ENCODE data around the gene AMDHD2. TPM values are rescaled to one million over a fixed set of nuclear protein-coding genes. Genes with fewer than 3 reads are reported as not detected.

The AMDHD2 gene
- total and polyA plus RNA-seq, 2 of the 8 experiments (the other 6 are each of a cell fraction or from before 2014, with no cell fraction given), result 43.0 to 54.6 TPM

GRCh38 chr16:2514333-2515179 is 5.6 kb upstream of the AMDHD2 start:
- H4K20me1 ChIP-seq (replicated peaks in 1 of 2; ENCODE audit: control insufficient read depth in 1 of 2, insufficient read depth in 2 of 2, low read length in 2 of 2), result peaks cover 30 to 38% of the 10 kb centered on the region in 2 experiments
- peaks cover 8% of the 10 kb centered on the region; the same call in 1 of the 2 replicates for H3K23me2 ChIP-seq (ENCODE audit: low read depth, low read length)
- FAIRE-seq, result no peak
- no peak overlapping the region for H2BK15ac ChIP-seq (ENCODE audit: low read length)
- H3K4me3 ChIP-seq (ENCODE audit: extremely low read depth in 1 of 4, insufficient read depth in 2 of 4, low read depth in 3 of 4, low read length in 4 of 4), result peak overlapping the region; percentile 77 to 99 (median 84)
- peak overlapping the region; percentile 50 for H3K56ac ChIP-seq (replicated peaks; ENCODE audit: insufficient read length, low read depth, low read length)
- H3K4me1 ChIP-seq (replicated peaks in 1 of 4; ENCODE audit: control insufficient read depth in 3 of 4, insufficient read depth in 4 of 4, low read length in 3 of 4), result peaks cover 4 to 37% (median 22%) of the 10 kb centered on the region in 4 experiments
- H3K14ac ChIP-seq (ENCODE audit: insufficient read length), result no peak overlapping the region
- no peak overlapping the region for H3K18ac ChIP-seq (ENCODE audit: extremely low read depth, low read length)
- no peak overlapping the region for H2AK5ac ChIP-seq (ENCODE audit: low read depth, low read length)
- H2BK5ac ChIP-seq (ENCODE audit: low read depth, low read length), result 0 out of 2 replicates have a peak overlapping the region, but pooled peaks have one; percentile 44
- no peak overlapping the region for H2BK20ac ChIP-seq (ENCODE audit: low read length)
- no peak for DNase-seq (ENCODE audit: low read depth in 1 of 2, low spot score in 2 of 2)
- H2BK120ac ChIP-seq (replicated peaks; ENCODE audit: low read depth, low read length), result no peak overlapping the region
- H4K91ac ChIP-seq (replicated peaks; ENCODE audit: insufficient read length, low read length), result no peak overlapping the region
- H3K4me2 ChIP-seq (ENCODE audit: insufficient read depth in 1 of 2, low read depth in 2 of 2, low read length in 2 of 2), result peak overlapping the region; percentile 85 to 90
- H3K27me3 ChIP-seq (replicated peaks in 1 of 4; ENCODE audit: control insufficient read depth in 3 of 4, extremely low read depth in 1 of 4, insufficient read depth in 3 of 4, low read length in 3 of 4), result peaks cover 0 to 3% (median 0%) of the 10 kb centered on the region in 4 experiments; a peak in 2 of 7 replicates
- H3K27ac ChIP-seq (ENCODE audit: low read depth, low read length), result peak overlapping the region; percentile 99; the same call in 1 of the 2 replicates
- no peak overlapping the region for H2AFZ ChIP-seq (ENCODE audit: low read length)
- peak overlapping the region; percentile 98; the same call in 1 of the 2 replicates for H4K8ac ChIP-seq (ENCODE audit: extremely low read depth, insufficient read depth, low read length)
- WGBS, 2 experiments (ENCODE audit: extremely low coverage in 1 of 2, insufficient coverage in 1 of 2, insufficient read length in 1 of 2, insufficient replicate concordance in 2 of 2, low coverage in 1 of 2, low lambda C conversion rate in 2 of 2, missing lambda C conversion rate in 1 of 2), result 12% methylated on average over 13 of the region's 63 CpGs; no CpG with 5 or more reads in 1 of the 2 experiments
- H3K79me2 ChIP-seq (ENCODE audit: control insufficient read depth in 1 of 2, insufficient read depth in 2 of 2, low read length in 2 of 2), result peaks cover 26 to 53% of the 10 kb centered on the region in 2 experiments
- ChIA-PET POLR2A (ENCODE audit: partially characterized antibody) (interaction anchor here (0.5 to 5.6 kb wide), 15 partner anchors 9 to 363 kb away, joined by 3 to 44 read pairs (median 4); partner anchors contain the start of gene CEMP1), CTCF (ENCODE audit: partially characterized antibody) (interaction anchor here (0.6 to 1.4 kb wide), 2 partner anchors 92 to 167 kb away, joined by 3 to 4 read pairs; no protein-coding TSS in a partner anchor)
- peak overlapping the region; percentile 27; the same call in 1 of the 2 replicates for H2BK12ac ChIP-seq (ENCODE audit: low read depth, low read length)
- H3K9ac ChIP-seq (replicated peaks in 1 of 4; ENCODE audit: extremely low read depth in 1 of 4, low read depth in 3 of 4, low read length in 3 of 4), result peak overlapping the region; percentile 89 to 97 (median 92)
- H3K36me3 ChIP-seq (ENCODE audit: control insufficient read depth in 2 of 4, insufficient read depth in 4 of 4, low read length in 3 of 4), result no peaks in the 10 kb centered on the region; a peak in 1 of 8 replicates
- no peak overlapping the region for H3K23ac ChIP-seq (ENCODE audit: insufficient read length)
- peaks cover 24% of the 10 kb centered on the region for H3K79me1 ChIP-seq (ENCODE audit: low read depth, low read length)
- no peak overlapping the region for H3K4ac ChIP-seq (replicated peaks; ENCODE audit: insufficient read length, low read depth, low read length)
- H4K5ac ChIP-seq (ENCODE audit: insufficient read length, low read depth, low read length), result no peak overlapping the region
- H3K9me3 ChIP-seq (ENCODE audit: insufficient read depth in 2 of 2, low read depth in 1 of 2, low read length in 1 of 2), result no peaks in the 10 kb centered on the region
- TF ChIP-seq NRF1 (IDR thresholded peaks at IDR 0.05; ENCODE audit: low read depth, low read length), result no peak
- TF ChIP-seq TEAD4 (IDR thresholded peaks at IDR 0.05; ENCODE audit: low read depth, low read length), result no peak
- TF ChIP-seq, protein P1, sequence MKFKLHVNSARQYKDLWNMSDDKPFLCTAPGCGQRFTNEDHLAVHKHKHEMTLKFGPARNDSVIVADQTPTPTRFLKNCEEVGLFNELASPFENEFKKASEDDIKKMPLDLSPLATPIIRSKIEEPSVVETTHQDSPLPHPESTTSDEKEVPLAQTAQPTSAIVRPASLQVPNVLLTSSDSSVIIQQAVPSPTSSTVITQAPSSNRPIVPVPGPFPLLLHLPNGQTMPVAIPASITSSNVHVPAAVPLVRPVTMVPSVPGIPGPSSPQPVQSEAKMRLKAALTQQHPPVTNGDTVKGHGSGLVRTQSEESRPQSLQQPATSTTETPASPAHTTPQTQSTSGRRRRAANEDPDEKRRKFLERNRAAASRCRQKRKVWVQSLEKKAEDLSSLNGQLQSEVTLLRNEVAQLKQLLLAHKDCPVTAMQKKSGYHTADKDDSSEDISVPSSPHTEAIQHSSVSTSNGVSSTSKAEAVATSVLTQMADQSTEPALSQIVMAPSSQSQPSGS (IDR thresholded peaks at IDR 0.05; ENCODE audit: low read length), result no peak
- TF ChIP-seq EGR1 (IDR thresholded peaks at IDR 0.05; ENCODE audit: borderline replicate concordance, low read depth, low read length), result no peak
- TF ChIP-seq SP4 (IDR thresholded peaks at IDR 0.05; ENCODE audit: low read length), result no peak
- no peak for TF ChIP-seq MAFK (IDR thresholded peaks at IDR 0.05; ENCODE audit: low read depth, low read length)
- TF ChIP-seq SIRT6 (IDR thresholded peaks at IDR 0.05; ENCODE audit: low read length), result no peak
- no peak for TF ChIP-seq E2F6 (IDR thresholded peaks at IDR 0.05)
- TF ChIP-seq PHF8 (conservative IDR thresholded peaks at IDR 0.05; ENCODE audit: low read depth, low read length), result no peak

All from H1 (cell line).